K562 (cell line): ENCODE measurements around the gene EPX. TPM values are rescaled to one million over a fixed set of nuclear protein-coding genes. Genes with fewer than 3 reads are reported as not detected.

Experiments
- ARID3A ChIP-seq: IDR thresholded peaks from 2 replicates; pipeline ENCODE4 v1.6.1; 2012; ENCODE audit warnings: low read depth, low read length, improper control_type of control experiment, borderline replicate concordance
- CHD4 ChIP-seq: fragments of 200-600 bp; sonication (generic); IDR thresholded peaks from 3 replicates; pipeline ENCODE4 v1.6.1; 2012; ENCODE audit warnings: low read depth, mild to moderate bottlenecking, mixed read lengths, low read length, inconsistent platforms; ENCODE audit not compliant: insufficient read depth, insufficient replicate concordance, poor library complexity, severe bottlenecking
- CXXC5 ChIP-seq: fragments of 250-450 bp; sonication (Bioruptor Pico); IDR thresholded peaks from 2 replicates; pipeline ENCODE4 v1.8.0; 2022; ENCODE audit warnings: inconsistent platforms, mild to moderate bottlenecking, moderate library complexity
- DPF2 ChIP-seq: fragments of 450-650 bp; IDR thresholded peaks from 2 replicates; pipeline ENCODE4 v1.6.1; 2016
- ELF2 ChIP-seq: fragments of 250-450 bp; sonication (Bioruptor Pico); IDR thresholded peaks from 2 replicates; pipeline ENCODE4 v1.5.0; 2021; ENCODE audit warnings: mild to moderate bottlenecking
- HINFP ChIP-seq: fragments of 450-650 bp; conservative IDR thresholded peaks from 2 replicates; pipeline ENCODE4 v1.6.1; 2016; ENCODE audit warnings: missing genetic modification characterization, low read depth, mild to moderate bottlenecking, control low read depth, missing compliant biosample characterization
- MAX ChIP-seq: sonication (generic); formaldehyde crosslinking; IDR thresholded peaks from 2 replicates; pipeline ENCODE4 v1.9.0; 2022; ENCODE audit warnings: mild to moderate bottlenecking, missing genetic modification reagents
- SMARCA5 ChIP-seq: fragments of 450-650 bp; IDR thresholded peaks from 2 replicates; pipeline ENCODE4 v1.6.1; 2016
- THRAP3 ChIP-seq: fragments of 450-650 bp; IDR thresholded peaks from 2 replicates; pipeline ENCODE4 v1.6.1; 2016; ENCODE audit warnings: mild to moderate bottlenecking, inconsistent platforms, borderline replicate concordance
- TRIM25 ChIP-seq: fragments of 450-650 bp; IDR thresholded peaks from 2 replicates; pipeline ENCODE4 v1.7.0; 2016; ENCODE audit warnings: borderline replicate concordance
- ZFP36 ChIP-seq: fragments of 150-350 bp; IDR thresholded peaks from 2 replicates; pipeline ENCODE4 v1.6.1; 2018; ENCODE audit warnings: low read length, low read depth; ENCODE audit not compliant: partially characterized antibody
- ZNF354B ChIP-seq: fragments of 250-450 bp; sonication (Bioruptor Pico); IDR thresholded peaks from 2 replicates; pipeline ENCODE4 v1.4.0; 2020
- ZNF436 ChIP-seq: fragments of 250-450, 450-650 bp; sonication (Bioruptor Pico); formaldehyde crosslinking; IDR thresholded peaks from 2 replicates; pipeline ENCODE4 v1.7.0; 2020; ENCODE audit warnings: mild to moderate bottlenecking
- polyA plus RNA-seq, 8 experiments: library from polyadenylated mRNA; depleted of rRNA in 4 of 8; stranded (reverse) in 5 of 8; unstranded in 3 of 8; fragments of >200 nt; fragmentation: Nextera tagmentation in 2 of 8; fragmentation: Illumina TruSeq in 1 of 8; extraction: Ambion mirVana in 2 of 8; extraction: Trizol in 1 of 8; gene quantifications; 2 replicates each; pipeline versions ENCODE4 v1.2.1 to v1.2.3, GENCODE V29; 2011 to 2014; ENCODE audit warnings: inconsistent platforms in 1 of 8, missing spikeins in 1 of 8
- total RNA-seq, 7 experiments: library from RNA; depleted of rRNA in 6 of 7; stranded (reverse); fragments of >200 nt in 6 of 7; fragmentation: Illumina TruSeq in 2 of 7; extraction: Trizol in 2 of 7; gene quantifications; 2 replicates each; pipeline versions ENCODE4 v1.2.1 to v1.2.3, GENCODE V29; 2011 to 2021; ENCODE audit warnings: low replicate concordance in 1 of 7
- TF ChIP-seq, protein P1 (sequence below): fragments of 250-450 bp; sonication (Bioruptor Pico); IDR thresholded peaks from 2 replicates; pipeline ENCODE4 v1.4.0; 2020; ENCODE audit warnings: borderline replicate concordance
- TF ChIP-seq, protein P2 (sequence below): IDR thresholded peaks from 2 replicates; pipeline ENCODE4 v1.6.1; 2016; ENCODE audit warnings: missing genetic modification characterization, missing compliant biosample characterization

Gene EPX
- total and polyA plus RNA-seq, 9 of the 15 experiments (the other 6 are each of a cell fraction or from before 2014, with no cell fraction given) = 0.07 to 0.33 (median 0.19) TPM; not detected in 3

GRCh38 chr17:58195518-58196123, 3.1 kb downstream of the EPX start (continued):
- 0 out of 2 replicates have a peak, but pooled peaks have one; percentile 35 for TF ChIP-seq HINFP (tag)
- TF ChIP-seq THRAP3 = peak; percentile 76; the same call in 1 of the 2 replicates
- TF ChIP-seq, protein P1, sequence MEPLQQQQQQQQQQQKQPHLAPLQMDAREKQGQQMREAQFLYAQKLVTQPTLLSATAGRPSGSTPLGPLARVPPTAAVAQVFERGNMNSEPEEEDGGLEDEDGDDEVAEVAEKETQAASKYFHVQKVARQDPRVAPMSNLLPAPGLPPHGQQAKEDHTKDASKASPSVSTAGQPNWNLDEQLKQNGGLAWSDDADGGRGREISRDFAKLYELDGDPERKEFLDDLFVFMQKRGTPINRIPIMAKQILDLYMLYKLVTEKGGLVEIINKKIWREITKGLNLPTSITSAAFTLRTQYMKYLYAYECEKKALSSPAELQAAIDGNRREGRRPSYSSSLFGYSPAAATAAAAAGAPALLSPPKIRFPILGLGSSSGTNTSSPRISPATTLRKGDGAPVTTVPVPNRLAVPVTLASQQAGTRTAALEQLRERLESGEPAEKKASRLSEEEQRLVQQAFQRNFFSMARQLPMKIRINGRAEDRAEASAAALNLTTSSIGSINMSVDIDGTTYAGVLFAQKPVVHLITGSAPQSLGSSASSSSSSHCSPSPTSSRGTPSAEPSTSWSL (CRISPR knock-in tag) = no peak
- no peak for TF ChIP-seq ARID3A
- TF ChIP-seq, protein P2, sequence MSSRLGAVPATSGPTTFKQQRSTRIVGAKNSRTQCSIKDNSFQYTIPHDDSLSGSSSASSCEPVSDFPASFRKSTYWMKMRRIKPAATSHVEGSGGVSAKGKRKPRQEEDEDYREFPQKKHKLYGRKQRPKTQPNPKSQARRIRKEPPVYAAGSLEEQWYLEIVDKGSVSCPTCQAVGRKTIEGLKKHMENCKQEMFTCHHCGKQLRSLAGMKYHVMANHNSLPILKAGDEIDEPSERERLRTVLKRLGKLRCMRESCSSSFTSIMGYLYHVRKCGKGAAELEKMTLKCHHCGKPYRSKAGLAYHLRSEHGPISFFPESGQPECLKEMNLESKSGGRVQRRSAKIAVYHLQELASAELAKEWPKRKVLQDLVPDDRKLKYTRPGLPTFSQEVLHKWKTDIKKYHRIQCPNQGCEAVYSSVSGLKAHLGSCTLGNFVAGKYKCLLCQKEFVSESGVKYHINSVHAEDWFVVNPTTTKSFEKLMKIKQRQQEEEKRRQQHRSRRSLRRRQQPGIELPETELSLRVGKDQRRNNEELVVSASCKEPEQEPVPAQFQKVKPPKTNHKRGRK (tag) = peak; percentile 90
- 0 out of 2 replicates have a peak, but pooled peaks have one; percentile 15 for TF ChIP-seq ELF2 (CRISPR knock-in tag)
- peak; percentile 98 for TF ChIP-seq ZFP36
- no peak for TF ChIP-seq CXXC5 (CRISPR knock-in tag)
- TF ChIP-seq MAX (CRISPR knock-in tag) = peak; percentile 32; the same call in 1 of the 2 replicates
- TF ChIP-seq ZNF436 = peak; percentile 74; the same call in 1 of the 2 replicates
- 0 out of 2 replicates have a peak, but pooled peaks have one; percentile 17 for TF ChIP-seq DPF2
- no peak for TF ChIP-seq CHD4
- TF ChIP-seq ZNF354B (CRISPR knock-in tag) = no peak
- peak; percentile 73; the same call in 1 of the 2 replicates for TF ChIP-seq SMARCA5
- no peak for TF ChIP-seq TRIM25
